HG03558 (cell line): Measurements from ENCODE around the gene DBT.
"Not testable (repeated sequence)": the region's sequence is repeated elsewhere in the genome, so short reads cannot be mapped to it uniquely, and the experiment has no call there.

Experiments
- ATAC-seq: cut with Tn5 transposase; IDR thresholded peaks from one replicate; pipeline ENCODE4 v1.9.1; 2021; ENCODE audit warnings: moderate number of reproducible peaks; ENCODE audit not compliant: unreplicated experiment; ENCODE audit errors: extremely low read depth

The DBT gene

DNA sequence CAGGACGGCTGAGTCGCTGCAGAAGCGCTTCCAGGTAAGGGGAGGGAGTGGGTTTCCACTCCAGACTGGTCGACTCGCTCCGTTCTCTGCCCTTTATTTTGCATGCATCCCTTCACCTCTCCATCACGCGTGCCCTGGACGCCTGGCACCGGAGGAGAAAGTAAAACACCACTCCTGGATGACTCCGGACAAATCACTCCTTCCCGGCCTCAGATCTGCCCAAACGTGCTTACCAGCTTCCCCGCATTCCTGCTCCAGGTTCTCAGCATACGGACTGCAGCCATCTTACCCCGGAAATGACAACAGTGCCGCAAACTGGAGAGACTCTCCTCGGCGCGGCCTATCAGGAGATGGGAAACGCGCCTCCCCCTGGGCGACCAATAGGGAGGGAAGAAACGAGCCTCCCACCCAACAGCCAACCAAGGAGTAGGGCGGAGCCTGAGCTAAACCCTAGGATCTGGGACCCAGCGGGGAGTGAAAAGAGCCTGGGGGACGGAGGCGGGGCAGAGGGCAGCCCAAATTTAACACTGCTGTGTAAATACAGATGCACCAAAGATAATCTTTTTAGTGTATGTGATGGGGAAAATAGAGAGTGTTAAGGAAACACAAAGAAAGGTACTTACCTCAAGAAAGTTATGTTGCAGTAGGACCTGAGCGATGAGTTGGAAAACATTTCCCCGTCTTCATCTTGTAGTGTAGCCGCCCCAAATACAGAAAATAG is at the start of gene DBT:
Gene DBT (minus strand): TSS at position 298 of the 721 bp plus-strand sequence. CDS start 14 bp downstream, at position 284.
- ATAC-seq: peak; percentile 100

DNA sequence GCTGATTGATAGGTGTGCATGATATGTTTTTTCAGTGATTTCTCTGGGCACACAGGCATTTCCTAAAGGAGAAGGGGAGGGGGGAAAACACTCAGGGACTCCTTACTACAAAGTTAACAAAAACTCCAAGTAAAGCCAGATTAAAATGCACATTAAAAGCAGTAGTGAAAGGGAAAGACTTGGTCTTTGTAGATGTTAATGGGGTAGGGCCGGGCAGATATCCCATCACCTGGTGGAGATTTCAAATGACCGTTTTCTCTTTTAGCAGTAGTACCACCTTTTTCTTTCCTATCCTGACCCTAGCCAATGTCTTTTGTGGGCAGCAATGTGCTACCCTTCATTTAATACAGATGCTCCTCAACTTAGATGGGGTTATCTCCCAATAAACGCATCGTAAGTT is 48.9 kb upstream of the DBT start:
- ATAC-seq: no peak

GRCh38 chr1:100296997-100297396 is 47.4 kb upstream of the DBT start:
- ATAC-seq: not testable (repeated sequence)

DNA sequence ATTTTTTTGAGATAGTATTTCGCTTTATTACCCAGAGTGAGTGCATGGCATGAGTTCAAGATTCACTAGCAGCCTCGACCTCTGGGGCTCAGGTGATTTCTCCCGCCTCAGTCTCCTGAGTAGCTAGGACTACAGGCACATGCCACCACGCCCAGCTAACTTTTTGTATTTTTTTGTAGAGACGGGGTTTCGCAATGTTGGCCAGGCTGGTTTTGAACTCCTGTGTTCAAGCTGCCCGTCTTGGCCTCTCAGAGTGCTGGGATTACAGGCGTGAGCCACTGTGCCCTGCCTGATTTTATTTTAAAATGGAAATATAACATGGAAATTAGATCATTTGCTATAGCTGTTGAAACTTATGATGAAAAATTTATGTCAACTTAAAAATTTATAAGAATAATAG is 46.5 kb upstream of the DBT start:
- ATAC-seq: no peak

DNA sequence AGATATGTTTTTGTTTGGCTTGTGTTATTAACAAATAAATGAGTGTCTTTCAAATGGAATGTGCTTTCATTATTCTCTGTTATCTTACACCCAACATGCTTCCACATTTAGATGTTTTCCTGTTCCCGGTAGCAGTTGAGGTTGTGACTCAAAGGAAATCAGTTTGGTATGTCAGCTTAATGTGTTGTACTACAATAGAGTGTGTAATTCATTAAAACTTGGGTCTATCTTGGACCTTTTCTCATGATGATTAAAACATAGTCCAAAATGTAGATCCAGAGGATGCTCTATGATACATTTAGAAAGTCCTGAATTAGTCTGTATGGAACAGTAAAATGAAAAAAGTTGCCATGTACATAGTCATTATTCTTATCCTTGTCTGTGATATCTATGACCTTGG is 43.1 kb upstream of the DBT start:
- ATAC-seq: no peak

DNA sequence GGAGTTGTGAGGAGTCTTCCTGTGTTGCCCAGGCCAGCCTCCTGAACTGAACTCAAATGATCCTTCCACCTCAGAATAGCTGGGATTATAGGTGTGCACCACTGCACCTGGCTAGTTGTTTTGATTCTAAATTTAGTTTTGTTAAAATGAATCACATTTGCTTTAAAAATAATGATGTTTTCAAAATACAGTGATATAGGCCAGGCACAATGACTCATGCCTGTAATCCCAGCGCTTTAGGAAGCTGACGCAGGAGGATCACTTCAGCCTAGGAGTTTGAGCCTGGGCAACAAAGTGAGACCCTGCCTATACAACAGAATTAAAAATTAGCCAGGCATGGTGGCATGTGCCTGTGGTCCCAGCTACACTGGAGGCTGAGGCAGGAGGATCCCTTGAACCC is 40.7 kb upstream of the DBT start:
- no peak for ATAC-seq

DNA sequence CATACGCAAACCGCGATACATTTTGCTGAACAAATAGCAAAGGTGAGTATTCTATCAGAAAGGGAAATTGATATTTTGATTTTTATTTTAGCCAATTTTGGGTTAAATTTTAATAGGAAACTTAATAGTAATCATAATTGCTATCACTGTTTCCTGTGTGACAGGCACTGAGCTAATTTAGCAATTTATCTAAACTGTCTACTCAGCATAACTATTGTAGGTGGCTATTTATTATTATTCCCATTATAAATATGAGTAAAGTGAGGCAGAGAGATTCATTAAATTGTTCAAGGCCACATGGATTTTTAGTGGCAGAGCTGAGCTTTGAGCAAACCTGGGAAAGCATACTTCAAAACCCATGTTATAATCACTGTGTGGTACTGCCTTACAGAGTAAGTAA is 37.5 kb upstream of the DBT start:
- no peak for ATAC-seq

GRCh38 chr1:100284591-100284990 is 35.0 kb upstream of the DBT start:
- ATAC-seq: no peak

GRCh38 chr1:100279954-100280682 is 30.5 kb upstream of the DBT start:
- no peak for ATAC-seq

DNA sequence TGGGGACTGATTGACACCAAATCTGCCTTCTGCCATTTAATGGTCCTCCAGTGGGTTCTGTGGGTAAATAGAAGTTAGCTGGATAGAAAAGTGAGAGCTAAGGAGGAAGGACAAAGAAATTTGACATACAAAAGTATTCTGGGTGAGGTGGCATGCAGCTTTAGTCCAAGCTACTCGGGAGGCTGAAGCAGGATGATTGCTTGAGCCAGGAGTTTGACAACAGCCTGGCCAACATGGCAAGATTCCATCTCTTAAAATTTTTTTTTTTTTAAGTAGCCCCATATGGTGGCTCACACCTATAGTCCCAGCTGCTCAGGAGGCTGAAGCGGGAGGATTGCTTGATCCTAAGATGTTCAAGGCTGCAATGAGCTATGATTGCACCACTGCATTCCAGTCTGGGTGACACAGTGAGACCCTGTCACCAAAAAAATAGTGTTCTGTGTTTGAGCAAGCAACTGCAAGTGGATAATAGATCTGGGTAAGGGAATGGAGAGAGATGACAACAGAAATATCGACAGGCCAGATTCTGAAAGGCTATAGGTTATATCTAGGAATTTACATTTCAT is 29.8 kb upstream of the DBT start:
- ATAC-seq: no peak

- no peak for ATAC-seq
These were observed 28.2 kb upstream of the DBT start for GRCh38 chr1:100277866-100278265.

GRCh38 chr1:100268202-100268601 is 18.6 kb upstream of the DBT start:
- no peak for ATAC-seq

- no peak for ATAC-seq
These were observed 17.6 kb upstream of the DBT start for GRCh38 chr1:100267284-100267683.

DNA sequence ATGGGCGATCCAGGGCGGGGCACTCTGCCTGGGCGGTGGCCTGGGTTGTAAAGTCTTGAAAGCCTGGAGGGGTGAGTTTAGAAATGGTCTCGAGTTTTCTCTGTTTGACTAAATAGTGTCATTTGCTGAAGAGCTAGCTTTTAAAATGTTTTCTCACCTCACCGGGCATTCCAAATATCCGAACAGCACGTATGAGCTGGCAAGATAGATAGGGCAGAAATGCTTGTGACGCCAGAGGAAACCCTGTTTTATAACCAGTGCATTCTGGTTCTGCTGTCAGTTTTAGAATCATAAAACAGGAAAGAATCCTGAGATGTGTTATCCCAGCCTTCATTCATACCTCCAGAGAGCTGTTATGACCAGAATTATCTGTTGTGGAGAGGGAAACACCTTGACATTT is 17.1 kb upstream of the DBT start:
- ATAC-seq: no peak

GRCh38 chr1:100265931-100266740 is 16.5 kb upstream of the DBT start, which contains the start of gene RTCA:
Gene RTCA, plus strand, starts transcription at chr1:100266216. Its CDS starts 160 bp downstream, at chr1:100266376.
- peak; percentile 86 for ATAC-seq

DNA sequence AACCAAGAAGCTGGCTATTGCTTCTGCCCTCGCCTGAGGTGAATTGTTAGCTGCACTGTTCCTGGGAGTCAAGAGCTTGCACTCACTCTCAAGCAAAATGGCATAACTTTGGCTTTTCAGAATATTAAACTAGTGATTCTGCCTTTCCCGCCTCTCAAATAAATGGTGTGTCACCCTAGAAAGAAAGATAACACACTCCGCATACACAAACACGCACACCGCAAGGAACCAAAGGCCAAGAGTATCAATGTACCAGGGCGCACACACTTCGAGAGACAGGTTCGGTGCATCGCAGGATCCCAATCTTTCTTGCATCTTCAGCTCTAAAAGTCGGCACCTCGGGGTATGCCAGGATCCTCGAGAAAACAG is 15.9 kb upstream of the DBT start:
- ATAC-seq: peak; percentile 22

GRCh38 chr1:100264081-100264480 is 14.4 kb upstream of the DBT start:
- ATAC-seq: not testable (repeated sequence)

DNA sequence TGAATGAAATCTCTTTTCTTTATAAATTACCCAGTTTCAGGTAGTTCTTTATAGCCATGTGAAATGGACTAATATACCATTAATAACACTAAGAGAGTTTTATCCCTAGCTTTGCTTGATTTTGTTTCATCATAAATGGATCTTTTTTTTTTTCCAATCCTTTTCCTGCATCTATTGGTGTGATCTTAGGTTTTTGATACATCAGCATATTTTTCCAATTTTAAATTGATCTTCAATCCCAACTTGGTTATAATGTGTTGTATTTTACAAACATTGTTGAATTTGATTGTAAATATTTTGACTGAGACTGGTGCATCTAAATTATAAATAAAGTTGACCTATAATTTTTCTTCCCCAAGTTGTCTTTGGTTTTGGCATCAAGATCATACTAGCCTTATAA is 12.1 kb upstream of the DBT start:
- no peak for ATAC-seq

DNA sequence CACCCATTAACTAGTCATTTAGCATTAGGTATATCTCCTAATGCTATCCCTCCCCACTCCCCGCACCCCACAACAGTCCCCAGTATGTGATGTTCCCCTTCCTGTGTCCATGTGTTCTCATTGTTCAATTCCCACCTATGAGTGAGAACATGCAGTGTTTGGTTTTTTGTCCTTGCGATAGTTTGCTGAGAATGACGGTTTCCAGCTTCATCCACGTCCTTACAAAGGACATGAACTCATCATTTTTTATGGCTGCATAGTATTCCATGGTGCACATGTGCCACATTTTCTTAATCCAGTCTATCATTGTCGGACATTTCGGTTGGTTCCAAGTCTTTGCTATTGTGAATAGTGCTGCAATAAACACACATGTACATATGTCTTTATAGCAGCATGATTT is 8.8 kb upstream of the DBT start:
- not testable (repeated sequence) for ATAC-seq

GRCh38 chr1:100256273-100256672 is 6.6 kb upstream of the DBT start:
- ATAC-seq: not testable (repeated sequence)

- no peak for ATAC-seq
These were observed 3.9 kb upstream of the DBT start for GRCh38 chr1:100253552-100253951.
